ENCODE results near the gene LSAMP. TPM values are rescaled to one million over a fixed set of nuclear protein-coding genes. Genes with fewer than 3 reads are reported as not detected.

LSAMP gene
- total RNA-seq, 6 donors from 2014 or later = 7.1 to 28.1 (median 13.4) TPM

- Histone ChIP-seq H3K36me3 (no peaks in the 10 kb centered on the region), H3K4me3 (no peak overlapping the region), H3K4me1 (no peaks in the 10 kb centered on the region), H3K27ac (no peak overlapping the region), H3K9me3 (no peaks in the 10 kb centered on the region), H3K27me3 (no peaks in the 10 kb centered on the region)
- no peak for TF ChIP-seq EP300 (IDR thresholded peaks at IDR 0.05)
- TF ChIP-seq CTCF (IDR thresholded peaks at IDR 0.05) = no peak
- TF ChIP-seq POLR2AphosphoS5 (IDR thresholded peaks at IDR 0.05) = no peak
- no peak for TF ChIP-seq POLR2A (IDR thresholded peaks at IDR 0.05)
- peak; percentile 65 to 93 for ATAC-seq (ENCODE audit: low FRiP score in 2 of 2)
- WGBS, 2 donors = 72 to 77% methylated on average over 3 of the region's 3 CpGs
- DNase-seq = peak in 1 of 2 donors; percentile 24
Observed at GRCh38 chr3:115790759-115791158, 654.5 kb downstream of the LSAMP start.

GRCh38 chr3:115789481-115789880 lies 655.8 kb downstream of the LSAMP start:
- ATAC-seq (ENCODE audit: low FRiP score in 2 of 2) (no peak), DNase-seq (no peak)
- 85 to 90% methylated on average over 4 of the region's 4 CpGs for WGBS, 2 donors
- Histone ChIP-seq H3K27me3 (no peaks in the 10 kb centered on the region), H3K36me3 (no peaks in the 10 kb centered on the region), H3K9me3 (no peaks in the 10 kb centered on the region), H3K4me3 (no peak overlapping the region), H3K4me1 (peaks cover 0 to 10% (median 8%) of the 10 kb centered on the region in 4 donors), H3K27ac (no peak overlapping the region)
- TF ChIP-seq POLR2A (IDR thresholded peaks at IDR 0.05) (no peak), POLR2AphosphoS5 (IDR thresholded peaks at IDR 0.05) (no peak), EP300 (IDR thresholded peaks at IDR 0.05) (no peak), CTCF (IDR thresholded peaks at IDR 0.05) (no peak)

DNA sequence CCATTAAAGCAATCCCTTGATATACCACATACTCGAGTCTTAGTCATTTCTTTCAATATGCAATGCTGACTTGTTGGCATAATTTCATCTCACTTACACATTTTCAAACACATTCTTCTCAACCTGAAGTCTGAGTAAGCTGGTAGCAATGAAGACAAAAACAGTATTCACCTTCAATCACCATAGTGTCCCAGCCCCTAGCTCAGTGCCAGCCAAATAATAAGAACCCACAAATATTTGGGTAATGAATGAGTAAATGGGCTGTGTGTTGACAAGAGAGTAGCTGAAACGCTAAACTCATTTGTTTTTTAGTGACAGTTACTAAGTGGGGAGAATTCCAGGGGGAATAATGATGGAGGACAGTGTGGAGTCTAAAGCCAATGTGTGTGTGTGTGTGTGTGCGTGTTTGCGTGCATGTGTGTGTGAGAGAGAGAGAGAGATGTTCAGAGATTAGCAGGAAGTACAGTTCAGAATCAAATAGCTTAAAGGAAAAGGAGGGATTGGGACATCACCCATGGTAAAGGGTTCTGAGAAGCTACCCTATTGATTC lies 656.3 kb downstream of the LSAMP start:
- H3K9me3 ChIP-seq = no peaks in the 10 kb centered on the region
- H3K27ac ChIP-seq = no peak overlapping the region
- no peak overlapping the region for H3K4me3 ChIP-seq
- TF ChIP-seq EP300 (IDR thresholded peaks at IDR 0.05) (no peak), POLR2A (IDR thresholded peaks at IDR 0.05) (no peak), CTCF (IDR thresholded peaks at IDR 0.05) (no peak), POLR2AphosphoS5 (IDR thresholded peaks at IDR 0.05) (no peak)
- ATAC-seq (ENCODE audit: low FRiP score in 2 of 2) (no peak), DNase-seq (no peak)
- peaks cover 0 to 10% (median 8%) of the 10 kb centered on the region in 4 donors for H3K4me1 ChIP-seq
- H3K36me3 ChIP-seq = no peaks in the 10 kb centered on the region
- 62 to 74% methylated on average over 4 of the region's 4 CpGs for WGBS, 2 donors
- H3K27me3 ChIP-seq = no peaks in the 10 kb centered on the region

GRCh38 chr3:115787818-115788217 lies 657.5 kb downstream of the LSAMP start:
- 88 to 94% methylated on average over 2 of the region's 2 CpGs for WGBS, 2 donors

More at GRCh38 chr3:115787818-115788217, 657.5 kb downstream of the LSAMP start:
- ATAC-seq (ENCODE audit: low FRiP score in 2 of 2) (no peak), DNase-seq (no peak)
- no peaks in the 10 kb centered on the region for H3K36me3 ChIP-seq
- peaks cover 3 to 18% (median 11%) of the 10 kb centered on the region in 4 donors for H3K4me1 ChIP-seq
- no peak overlapping the region for H3K27ac ChIP-seq
- TF ChIP-seq POLR2AphosphoS5 (IDR thresholded peaks at IDR 0.05) = no peak
- no peak for TF ChIP-seq EP300 (IDR thresholded peaks at IDR 0.05)
- no peak for TF ChIP-seq CTCF (IDR thresholded peaks at IDR 0.05)
- no peak for TF ChIP-seq POLR2A (IDR thresholded peaks at IDR 0.05)
- no peaks in the 10 kb centered on the region for H3K9me3 ChIP-seq
- H3K4me3 ChIP-seq = no peak overlapping the region
- H3K27me3 ChIP-seq = no peaks in the 10 kb centered on the region
